OCI-LY7 (cell line): ENCODE results near the gene METTL8.

Experiments
- EZH2phosphoT487 ChIP-seq: fragments of 200-600 bp; sonication (generic); IDR thresholded peaks from 2 replicates; pipeline ENCODE4 v1.6.1; 2018; ENCODE audit warnings: low read depth, borderline replicate concordance, mild to moderate bottlenecking, mixed run types, antibody characterized with exemption, low read length, moderate library complexity, mixed read lengths
- TF ChIP-seq, protein P1 (sequence below): fragments of 200-600 bp; sonication (generic); conservative IDR thresholded peaks from 2 replicates; pipeline ENCODE4 v1.5.1; 2014; ENCODE audit warnings: mild to moderate bottlenecking, antibody characterized with exemption, low read length, moderate library complexity, mixed read lengths

DNA sequence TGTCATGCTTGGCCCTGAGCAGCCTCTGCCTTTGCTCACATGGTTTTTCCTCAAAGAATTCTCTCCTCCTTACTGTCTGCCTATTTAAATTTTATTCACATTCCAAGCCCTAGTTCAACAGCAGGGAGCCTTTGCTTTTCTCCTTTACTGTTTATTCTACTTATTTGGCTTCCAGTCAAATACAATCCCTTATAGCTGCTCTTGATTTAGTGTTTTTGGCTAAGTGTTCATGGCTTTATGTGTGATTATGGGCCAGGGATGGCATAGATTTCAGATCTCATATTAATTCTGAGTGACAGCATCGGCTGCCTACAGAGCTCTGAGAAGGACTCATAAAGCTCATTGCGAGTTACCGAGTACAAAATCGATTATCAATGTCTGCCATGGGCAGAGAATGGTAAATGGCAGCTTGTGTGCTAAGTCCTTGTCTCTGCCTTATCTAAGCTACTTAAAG, 106.7 kb downstream of the METTL8 start:
- TF ChIP-seq, protein P1, sequence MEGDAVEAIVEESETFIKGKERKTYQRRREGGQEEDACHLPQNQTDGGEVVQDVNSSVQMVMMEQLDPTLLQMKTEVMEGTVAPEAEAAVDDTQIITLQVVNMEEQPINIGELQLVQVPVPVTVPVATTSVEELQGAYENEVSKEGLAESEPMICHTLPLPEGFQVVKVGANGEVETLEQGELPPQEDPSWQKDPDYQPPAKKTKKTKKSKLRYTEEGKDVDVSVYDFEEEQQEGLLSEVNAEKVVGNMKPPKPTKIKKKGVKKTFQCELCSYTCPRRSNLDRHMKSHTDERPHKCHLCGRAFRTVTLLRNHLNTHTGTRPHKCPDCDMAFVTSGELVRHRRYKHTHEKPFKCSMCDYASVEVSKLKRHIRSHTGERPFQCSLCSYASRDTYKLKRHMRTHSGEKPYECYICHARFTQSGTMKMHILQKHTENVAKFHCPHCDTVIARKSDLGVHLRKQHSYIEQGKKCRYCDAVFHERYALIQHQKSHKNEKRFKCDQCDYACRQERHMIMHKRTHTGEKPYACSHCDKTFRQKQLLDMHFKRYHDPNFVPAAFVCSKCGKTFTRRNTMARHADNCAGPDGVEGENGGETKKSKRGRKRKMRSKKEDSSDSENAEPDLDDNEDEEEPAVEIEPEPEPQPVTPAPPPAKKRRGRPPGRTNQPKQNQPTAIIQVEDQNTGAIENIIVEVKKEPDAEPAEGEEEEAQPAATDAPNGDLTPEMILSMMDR = no peak
- no peak for TF ChIP-seq EZH2phosphoT487
